A549 (cell line): Measurements from ENCODE around the gene HLX. TPM values are rescaled to one million over a fixed set of nuclear protein-coding genes. Genes with fewer than 3 reads are reported as not detected.

Source experiments
- ATAC-seq, 2 experiments: fragments of 200-7000 bp in 1 of 2; fragments of >200 bp in 1 of 2; cut with Nextera tagmentation in 1 of 2; cut with Tn5 transposase in 1 of 2; 3 replicates each; pipeline versions ENCODE4 v1.8.0 to v1.9.1; 2018 to 2020; ENCODE audit warnings: mild to moderate bottlenecking in 1 of 2, moderate library complexity in 1 of 2
- CTCF ChIA-PET: fragments of 300-600 bp; sonication (Branson Sonifier 250); formaldehyde crosslinking; extraction: SDS; loops from one replicate; lab custom pipeline; 2021; ENCODE audit warnings: antibody characterized with exemption, inconsistent platforms; lab: Yijun Ruan, JAX
- POLR2A ChIA-PET: fragments of 350-600 bp; formaldehyde crosslinking; extraction: SDS; loops from one replicate; lab custom pipeline; 2021; ENCODE audit warnings: antibody characterized with exemption, inconsistent platforms; lab: Yijun Ruan, JAX
- DNase-seq, 2 experiments: peaks; one replicate each; pipeline versions ENCODE4 v3.0.0 to v3.0.0-alpha.2; 2011 to 2016; ENCODE audit warnings: low read depth in 1 of 2, low spot score in 1 of 2
- FAIRE-seq: peaks from 2 replicates; lab custom pipeline; 2011; peaks lifted over from hg19 to GRCh38; lab: Jason Lieb, UNC
- H3K27ac ChIP-seq, 2 experiments: fragments of >200 bp; sonication (Bioruptor Twin); formaldehyde crosslinking; 3 replicates each; pipeline ENCODE4 v1.5.1; 2016 to 2017
- H3K4me1 ChIP-seq: fragments of >200 bp; sonication (Bioruptor Twin); formaldehyde crosslinking; 3 replicates; pipeline ENCODE4 v1.6.1; 2016
- H3K4me2 ChIP-seq: fragments of >200 bp; sonication (Bioruptor Twin); formaldehyde crosslinking; 3 replicates; pipeline ENCODE4 v1.6.1; 2016
- H3K4me3 ChIP-seq: fragments of >200 bp; sonication (Bioruptor Twin); formaldehyde crosslinking; 3 replicates; pipeline ENCODE4 v1.5.1; 2016
- H3K9me3 ChIP-seq: fragments of >200 bp; sonication (Bioruptor Twin); formaldehyde crosslinking; 3 replicates; pipeline ENCODE4 v1.6.1; 2016
- CEBPB ChIP-seq, 2 experiments: fragments of >200 bp in 1 of 2; sonication (Bioruptor Twin) in 1 of 2; formaldehyde crosslinking in 1 of 2; IDR thresholded peaks; 2 replicates each; pipeline ENCODE4 v1.6.1; 2012 to 2016
- EHF ChIP-seq: fragments of 250-450 bp; sonication (Bioruptor Pico); IDR thresholded peaks from 2 replicates; pipeline ENCODE4 v1.5.0; 2020; ENCODE audit warnings: mild to moderate bottlenecking
- FOSB ChIP-seq: fragments of 250-450 bp; sonication (Bioruptor Pico); IDR thresholded peaks from 2 replicates; pipeline ENCODE4 v1.5.0; 2020; ENCODE audit warnings: mild to moderate bottlenecking, moderate library complexity
- FOXS1 ChIP-seq: fragments of 250-450 bp; sonication (Bioruptor Pico); IDR thresholded peaks from 2 replicates; pipeline ENCODE4 v1.5.0; 2020; ENCODE audit warnings: mild to moderate bottlenecking, moderate library complexity
- HEYL ChIP-seq: fragments of 250-450 bp; sonication (Bioruptor Pico); IDR thresholded peaks from 2 replicates; pipeline ENCODE4 v1.8.0; 2021; ENCODE audit warnings: mild to moderate bottlenecking, moderate library complexity
- MAFK ChIP-seq: fragments of 450-650 bp; IDR thresholded peaks from 2 replicates; pipeline ENCODE4 v1.6.1; 2014; ENCODE audit not compliant: partially characterized antibody
- MYC ChIP-seq: IDR thresholded peaks from 2 replicates; pipeline ENCODE4 v1.6.1; 2012; ENCODE audit warnings: mild to moderate bottlenecking, inconsistent platforms, low read length, improper control_type of control experiment, borderline replicate concordance
- NPAS2 ChIP-seq: fragments of 250-450 bp; sonication (Bioruptor Pico); IDR thresholded peaks from 2 replicates; pipeline ENCODE4 v1.8.0; 2022; ENCODE audit warnings: mild to moderate bottlenecking, moderate library complexity, borderline replicate concordance
- PHF8 ChIP-seq: fragments of 200-600 bp; sonication (generic); IDR thresholded peaks from 2 replicates; pipeline ENCODE4 v1.6.1; 2016; ENCODE audit warnings: low read depth, mild to moderate bottlenecking, antibody characterized with exemption, moderate library complexity, borderline replicate concordance
- POLR2A ChIP-seq: IDR thresholded peaks from 2 replicates; pipeline ENCODE4 v1.6.1; 2012; ENCODE audit warnings: mild to moderate bottlenecking, low read length
- RARB ChIP-seq: fragments of 250-450 bp; sonication (Bioruptor Pico); IDR thresholded peaks from 2 replicates; pipeline ENCODE4 v1.8.0; 2021; ENCODE audit warnings: mild to moderate bottlenecking, moderate library complexity
- ZNF302 ChIP-seq: fragments of 250-450 bp; sonication (Bioruptor Pico); IDR thresholded peaks from 2 replicates; pipeline ENCODE4 v1.9.0; 2021; ENCODE audit warnings: inconsistent platforms, mild to moderate bottlenecking, moderate library complexity
- WGBS: methylation state at CpG from one replicate; pipeline ENCODE4 v1.1.6; 2017; ENCODE audit errors: missing lambda C conversion rate; 5-methylcytosine and 5-hydroxymethylcytosine counted together
- polyA plus RNA-seq, 4 experiments: library from polyadenylated mRNA; depleted of rRNA in 3 of 4; stranded (reverse); fragments of >200 nt; fragmentation: RNase III in 1 of 4; extraction: RNeasy Plus Mini Kit Qiagen cat#74134 plus additional on column Dnase treatment in 1 of 4; gene quantifications; 2 replicates in 3 of 4; 3 replicates in 1 of 4; pipeline ENCODE4 v1.2.3, GENCODE V29; 2011 to 2017
- TF ChIP-seq, protein P1 (sequence below): fragments of 250-450 bp; sonication (Bioruptor Pico); IDR thresholded peaks from 2 replicates; pipeline ENCODE4 v1.5.0; 2021; ENCODE audit warnings: mild to moderate bottlenecking, moderate library complexity, borderline replicate concordance
- TF ChIP-seq, protein P2 (sequence below): IDR thresholded peaks from 2 replicates; pipeline ENCODE4 v1.6.1; 2012
- TF ChIP-seq, protein P3 (sequence below): fragments of >200 bp; sonication (Bioruptor Twin); formaldehyde crosslinking; IDR thresholded peaks from 3 replicates; pipeline ENCODE4 v1.6.1; 2016
- TF ChIP-seq, protein P4 (sequence below): IDR thresholded peaks from 2 replicates; pipeline ENCODE4 v1.6.1; 2012

The HLX gene
- polyA plus RNA-seq, 2 of the 4 experiments (the other 2 are of a cell fraction), result 0.70 to 5.6 TPM

DNA sequence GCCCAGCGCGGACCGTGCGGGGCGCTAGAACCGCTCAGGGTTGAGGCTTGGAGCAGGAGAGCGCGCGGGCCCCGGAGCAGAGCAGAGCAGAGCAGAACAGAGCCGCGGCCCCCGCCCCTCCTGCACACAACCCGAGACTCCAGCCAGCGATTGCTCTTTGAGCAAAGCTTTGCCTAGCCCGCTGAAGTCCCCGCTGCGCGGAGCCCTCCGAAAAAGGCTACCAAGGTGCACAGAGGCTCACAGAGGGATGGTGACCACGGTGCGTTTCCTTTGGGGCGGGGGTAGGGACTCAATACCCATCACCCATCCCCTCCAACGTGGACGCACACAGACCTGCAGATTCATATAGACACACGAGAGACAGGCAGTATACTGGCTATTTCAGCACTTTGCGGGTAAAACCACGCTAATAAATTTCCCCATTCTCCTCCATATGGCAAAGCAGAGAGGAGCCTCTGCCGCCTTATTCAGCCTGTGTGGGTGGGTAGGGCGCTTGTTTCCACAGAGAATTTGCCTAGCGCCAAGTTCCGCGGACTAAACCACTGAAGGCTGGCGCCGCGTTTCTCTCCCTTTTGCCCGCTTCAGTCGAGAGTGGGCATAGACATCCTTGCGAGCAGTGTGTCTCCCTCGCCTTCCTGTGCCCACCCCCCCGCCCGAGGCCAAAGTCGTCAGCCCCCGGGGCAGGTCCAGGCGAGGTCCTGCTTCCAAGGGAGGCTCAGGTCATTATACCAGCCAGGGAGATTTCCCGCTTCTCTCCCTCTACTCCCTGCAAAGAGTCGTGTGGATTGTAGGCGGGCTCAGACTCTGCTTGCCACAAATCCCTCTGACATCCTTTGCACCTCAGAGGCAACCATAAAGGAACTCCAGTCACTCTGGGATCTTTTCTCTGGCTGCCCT is 8.5 kb downstream of the HLX start:
- FAIRE-seq (no peak), DNase-seq (no peak), ATAC-seq (no peak)
- WGBS, result 78% methylated on average over 45 of the region's 48 CpGs
- Histone ChIP-seq H3K27ac (no peak overlapping the region), H3K4me1 (peaks cover under 1% of the 10 kb centered on the region; the same call in 2 of the 3 replicates), H3K9me3 (no peaks in the 10 kb centered on the region), H3K4me3 (no peak overlapping the region), H3K4me2 (no peak overlapping the region)
- TF ChIP-seq, protein P1, sequence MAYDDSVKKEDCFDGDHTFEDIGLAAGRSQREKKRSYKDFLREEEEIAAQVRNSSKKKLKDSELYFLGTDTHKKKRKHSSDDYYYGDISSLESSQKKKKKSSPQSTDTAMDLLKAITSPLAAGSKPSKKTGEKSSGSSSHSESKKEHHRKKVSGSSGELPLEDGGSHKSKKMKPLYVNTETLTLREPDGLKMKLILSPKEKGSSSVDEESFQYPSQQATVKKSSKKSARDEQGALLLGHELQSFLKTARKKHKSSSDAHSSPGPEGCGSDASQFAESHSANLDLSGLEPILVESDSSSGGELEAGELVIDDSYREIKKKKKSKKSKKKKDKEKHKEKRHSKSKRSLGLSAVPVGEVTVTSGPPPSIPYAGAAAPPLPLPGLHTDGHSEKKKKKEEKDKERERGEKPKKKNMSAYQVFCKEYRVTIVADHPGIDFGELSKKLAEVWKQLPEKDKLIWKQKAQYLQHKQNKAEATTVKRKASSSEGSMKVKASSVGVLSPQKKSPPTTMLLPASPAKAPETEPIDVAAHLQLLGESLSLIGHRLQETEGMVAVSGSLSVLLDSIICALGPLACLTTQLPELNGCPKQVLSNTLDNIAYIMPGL (CRISPR knock-in tag), result no peak
- ChIA-PET POLR2A (no interaction called here), CTCF (interaction anchor here (1.5 to 1.6 kb wide), 2 partner anchors 13 to 314 kb away, joined by 3 to 4 read pairs; no protein-coding TSS in a partner anchor)

DNA sequence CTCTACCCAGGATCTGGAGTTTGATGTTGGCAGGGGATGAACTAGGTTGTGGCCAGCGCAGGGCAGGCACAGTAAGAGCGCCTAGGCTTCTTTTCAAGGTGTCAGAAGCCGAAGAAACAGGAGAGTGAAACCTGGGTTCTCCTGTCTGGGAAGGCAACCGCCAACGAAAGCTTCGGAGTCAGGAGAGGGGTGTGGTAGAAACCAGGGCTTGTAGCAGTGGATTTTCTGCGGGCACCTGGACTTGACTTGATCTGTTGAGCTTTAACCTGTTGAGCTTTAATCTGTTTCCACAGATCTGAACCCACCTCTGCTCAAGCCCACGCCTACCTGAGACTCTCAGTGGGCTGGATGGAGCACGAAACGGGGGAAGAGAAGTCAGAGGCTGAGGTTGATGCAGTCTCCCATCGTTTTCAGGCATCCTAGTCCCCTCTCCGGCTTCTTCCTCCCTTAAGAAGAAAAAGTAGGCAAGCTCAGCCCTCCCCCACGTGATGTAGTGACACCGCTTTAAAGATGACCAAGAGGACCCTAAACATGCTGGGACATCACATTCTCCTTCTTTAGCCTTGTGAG is 9.3 kb downstream of the HLX start:
- ATAC-seq (no peak), DNase-seq (no peak), FAIRE-seq (no peak)
- Histone ChIP-seq H3K4me1 (no peaks in the 10 kb centered on the region), H3K9me3 (no peaks in the 10 kb centered on the region), H3K27ac (no peak overlapping the region), H3K4me2 (no peak overlapping the region), H3K4me3 (no peak overlapping the region)
- no peak for TF ChIP-seq POLR2A
- TF ChIP-seq NPAS2 (CRISPR knock-in tag), result no peak
- TF ChIP-seq FOXS1, result no peak
- TF ChIP-seq, protein P2, sequence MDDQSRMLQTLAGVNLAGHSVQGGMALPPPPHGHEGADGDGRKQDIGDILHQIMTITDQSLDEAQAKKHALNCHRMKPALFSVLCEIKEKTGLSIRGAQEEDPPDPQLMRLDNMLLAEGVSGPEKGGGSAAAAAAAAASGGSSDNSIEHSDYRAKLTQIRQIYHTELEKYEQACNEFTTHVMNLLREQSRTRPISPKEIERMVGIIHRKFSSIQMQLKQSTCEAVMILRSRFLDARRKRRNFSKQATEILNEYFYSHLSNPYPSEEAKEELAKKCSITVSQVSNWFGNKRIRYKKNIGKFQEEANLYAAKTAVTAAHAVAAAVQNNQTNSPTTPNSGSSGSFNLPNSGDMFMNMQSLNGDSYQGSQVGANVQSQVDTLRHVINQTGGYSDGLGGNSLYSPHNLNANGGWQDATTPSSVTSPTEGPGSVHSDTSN, result no peak
- TF ChIP-seq, protein P3, sequence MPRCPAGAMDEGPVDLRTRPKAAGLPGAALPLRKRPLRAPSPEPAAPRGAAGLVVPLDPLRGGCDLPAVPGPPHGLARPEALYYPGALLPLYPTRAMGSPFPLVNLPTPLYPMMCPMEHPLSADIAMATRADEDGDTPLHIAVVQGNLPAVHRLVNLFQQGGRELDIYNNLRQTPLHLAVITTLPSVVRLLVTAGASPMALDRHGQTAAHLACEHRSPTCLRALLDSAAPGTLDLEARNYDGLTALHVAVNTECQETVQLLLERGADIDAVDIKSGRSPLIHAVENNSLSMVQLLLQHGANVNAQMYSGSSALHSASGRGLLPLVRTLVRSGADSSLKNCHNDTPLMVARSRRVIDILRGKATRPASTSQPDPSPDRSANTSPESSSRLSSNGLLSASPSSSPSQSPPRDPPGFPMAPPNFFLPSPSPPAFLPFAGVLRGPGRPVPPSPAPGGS, result no peak
- TF ChIP-seq PHF8, result no peak
- no peak for TF ChIP-seq MAFK
- no peak for TF ChIP-seq HEYL
- no peak for TF ChIP-seq EHF (CRISPR knock-in tag)
- TF ChIP-seq, protein P4, sequence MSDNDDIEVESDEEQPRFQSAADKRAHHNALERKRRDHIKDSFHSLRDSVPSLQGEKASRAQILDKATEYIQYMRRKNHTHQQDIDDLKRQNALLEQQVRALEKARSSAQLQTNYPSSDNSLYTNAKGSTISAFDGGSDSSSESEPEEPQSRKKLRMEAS, result no peak
- no peak for TF ChIP-seq RARB (CRISPR knock-in tag)
- TF ChIP-seq FOSB (CRISPR knock-in tag), result no peak
- 71% methylated on average over 14 of the region's 14 CpGs for WGBS
- CTCF ChIA-PET, result interaction anchor here (1.1 to 1.6 kb wide), 3 partner anchors 13 to 313 kb away, joined by 3 to 4 read pairs (median 3); no protein-coding TSS in a partner anchor
- POLR2A ChIA-PET, result no interaction called here

DNA sequence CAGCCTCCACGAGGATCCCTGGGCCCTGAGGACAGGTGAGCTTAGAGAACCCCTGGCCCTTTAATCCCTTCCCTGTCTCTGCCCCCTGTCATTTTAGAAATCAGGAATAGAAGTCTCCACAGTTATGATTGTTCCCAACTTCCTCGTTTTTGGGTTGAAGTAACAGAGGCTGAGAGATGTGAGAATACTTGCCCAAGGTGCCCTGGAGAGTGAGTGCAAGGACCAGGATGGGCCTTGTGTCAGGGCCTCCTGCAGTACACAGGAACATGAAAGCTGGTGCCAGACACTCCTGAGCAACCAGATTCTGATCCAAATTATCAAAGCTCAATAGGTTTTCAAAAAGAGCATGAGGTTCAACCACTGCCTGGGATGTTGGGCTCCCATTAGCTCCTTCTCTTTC is 10.1 kb downstream of the HLX start:
- POLR2A ChIA-PET, result no interaction called here
- CTCF ChIA-PET, result interaction anchor here (1.1 to 1.6 kb wide), 3 partner anchors 14 to 312 kb away, joined by 3 to 4 read pairs (median 3); no protein-coding TSS in a partner anchor
- no peaks in the 10 kb centered on the region for H3K9me3 ChIP-seq
- FAIRE-seq (no peak), ATAC-seq (no peak), DNase-seq (no peak)
- 0% methylated on average over 2 of the region's 2 CpGs for WGBS
- H3K4me2 ChIP-seq, result no peak overlapping the region
- no peaks in the 10 kb centered on the region for H3K4me1 ChIP-seq
- H3K4me3 ChIP-seq, result no peak overlapping the region
- no peak overlapping the region for H3K27ac ChIP-seq
- TF ChIP-seq MYC, result no peak
- TF ChIP-seq ZNF302, result no peak
- TF ChIP-seq CEBPB (IDR thresholded peaks at IDR 0.05), result no peak
